Endothelial cell of umbilical vein (primary cell): Measurements from ENCODE around the gene URGCP.

Experiments used
- EZH2 ChIP-seq: IDR thresholded peaks from 2 replicates; pipeline ENCODE4 v1.6.1; 2012; ENCODE audit warnings: borderline replicate concordance, low read depth, mild to moderate bottlenecking, moderate library complexity, low read length, inconsistent platforms; ENCODE audit not compliant: severe bottlenecking
- TF ChIP-seq, protein P1 (sequence below), 2 donors: IDR thresholded peaks; 1 replicate in 1 of 2; 2 replicates in 1 of 2; pipeline ENCODE4 v1.5.1; 2011; ENCODE audit warnings: low read length in 2 of 2, mild to moderate bottlenecking in 2 of 2, moderate library complexity in 2 of 2, control low read depth in 1 of 2, inconsistent platforms in 1 of 2, low read depth in 1 of 2; ENCODE audit not compliant: insufficient read depth in 1 of 2; ENCODE audit errors: extremely low read depth in 1 of 2

DNA sequence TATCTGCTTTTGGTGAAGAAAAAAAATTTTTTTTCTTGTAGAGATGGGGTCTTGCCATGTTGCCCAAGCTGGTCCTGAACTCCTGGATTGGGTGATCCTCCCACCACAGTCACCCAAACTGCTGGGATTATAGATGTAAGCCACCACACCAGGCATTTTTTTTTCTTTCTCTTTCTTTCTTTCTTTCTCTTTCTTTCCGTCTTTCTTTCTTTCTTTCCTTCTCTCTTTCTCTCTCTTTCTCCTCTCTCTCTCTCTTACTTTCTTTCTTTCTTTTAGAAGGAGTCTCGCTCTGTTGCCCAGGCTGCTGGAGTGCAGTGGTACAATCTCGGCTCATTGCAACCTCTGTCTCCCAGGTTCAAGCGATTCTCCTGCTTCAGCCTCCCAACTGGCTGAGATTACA, 16.3 kb upstream of the URGCP start:
- TF ChIP-seq, protein P1, sequence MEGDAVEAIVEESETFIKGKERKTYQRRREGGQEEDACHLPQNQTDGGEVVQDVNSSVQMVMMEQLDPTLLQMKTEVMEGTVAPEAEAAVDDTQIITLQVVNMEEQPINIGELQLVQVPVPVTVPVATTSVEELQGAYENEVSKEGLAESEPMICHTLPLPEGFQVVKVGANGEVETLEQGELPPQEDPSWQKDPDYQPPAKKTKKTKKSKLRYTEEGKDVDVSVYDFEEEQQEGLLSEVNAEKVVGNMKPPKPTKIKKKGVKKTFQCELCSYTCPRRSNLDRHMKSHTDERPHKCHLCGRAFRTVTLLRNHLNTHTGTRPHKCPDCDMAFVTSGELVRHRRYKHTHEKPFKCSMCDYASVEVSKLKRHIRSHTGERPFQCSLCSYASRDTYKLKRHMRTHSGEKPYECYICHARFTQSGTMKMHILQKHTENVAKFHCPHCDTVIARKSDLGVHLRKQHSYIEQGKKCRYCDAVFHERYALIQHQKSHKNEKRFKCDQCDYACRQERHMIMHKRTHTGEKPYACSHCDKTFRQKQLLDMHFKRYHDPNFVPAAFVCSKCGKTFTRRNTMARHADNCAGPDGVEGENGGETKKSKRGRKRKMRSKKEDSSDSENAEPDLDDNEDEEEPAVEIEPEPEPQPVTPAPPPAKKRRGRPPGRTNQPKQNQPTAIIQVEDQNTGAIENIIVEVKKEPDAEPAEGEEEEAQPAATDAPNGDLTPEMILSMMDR (IDR thresholded peaks at IDR 0.05; ENCODE audit: extremely low read depth in 1 of 2, insufficient read depth in 1 of 2, low read depth in 1 of 2, low read length in 2 of 2): no peak
- TF ChIP-seq EZH2: no peak
